ENCODE measurements around the gene DACT2.

DNA sequence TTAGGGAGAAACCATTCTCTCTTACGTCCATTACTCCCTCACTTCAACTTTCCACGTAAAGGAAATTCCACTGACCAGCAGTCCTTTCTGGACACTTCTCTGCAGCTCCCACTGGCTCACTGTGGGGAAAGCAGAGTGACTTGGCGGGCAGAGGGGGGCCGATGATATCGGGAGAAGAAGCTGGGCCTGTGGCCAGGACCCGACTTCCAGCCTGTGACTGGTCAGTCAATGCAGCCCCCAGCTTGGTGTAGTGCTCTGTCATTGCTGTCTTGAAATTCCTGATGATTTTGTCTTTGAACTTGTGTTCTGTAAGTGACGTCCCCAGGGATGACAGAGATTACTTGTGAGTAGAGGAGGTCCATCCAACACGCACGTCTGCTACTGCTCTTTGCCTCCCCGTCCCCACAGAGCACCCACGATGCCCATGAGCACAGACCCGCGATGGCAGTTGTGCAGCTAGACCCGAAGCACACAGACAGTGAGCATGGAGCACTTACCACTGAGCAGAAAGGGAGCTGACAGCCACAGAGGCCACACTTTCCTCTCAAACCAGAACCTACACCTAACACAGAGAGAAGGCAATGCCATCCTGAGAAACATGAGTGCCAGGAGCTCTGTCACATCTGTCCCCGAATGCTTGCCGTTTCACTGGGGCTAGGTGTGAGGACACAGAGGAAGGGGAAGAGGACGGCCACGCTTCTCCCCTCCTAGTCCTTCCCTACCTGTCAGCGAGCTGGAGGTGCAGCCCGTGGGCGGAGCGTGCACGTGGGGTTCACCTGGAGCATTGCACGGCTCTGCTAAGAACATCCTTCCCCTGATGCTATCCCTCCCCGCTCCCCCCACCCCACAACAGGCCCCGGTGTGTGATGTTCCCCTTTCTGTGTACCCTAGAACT lies 25.7 kb downstream of the DACT2 start:
- TF ChIP-seq, protein P1, sequence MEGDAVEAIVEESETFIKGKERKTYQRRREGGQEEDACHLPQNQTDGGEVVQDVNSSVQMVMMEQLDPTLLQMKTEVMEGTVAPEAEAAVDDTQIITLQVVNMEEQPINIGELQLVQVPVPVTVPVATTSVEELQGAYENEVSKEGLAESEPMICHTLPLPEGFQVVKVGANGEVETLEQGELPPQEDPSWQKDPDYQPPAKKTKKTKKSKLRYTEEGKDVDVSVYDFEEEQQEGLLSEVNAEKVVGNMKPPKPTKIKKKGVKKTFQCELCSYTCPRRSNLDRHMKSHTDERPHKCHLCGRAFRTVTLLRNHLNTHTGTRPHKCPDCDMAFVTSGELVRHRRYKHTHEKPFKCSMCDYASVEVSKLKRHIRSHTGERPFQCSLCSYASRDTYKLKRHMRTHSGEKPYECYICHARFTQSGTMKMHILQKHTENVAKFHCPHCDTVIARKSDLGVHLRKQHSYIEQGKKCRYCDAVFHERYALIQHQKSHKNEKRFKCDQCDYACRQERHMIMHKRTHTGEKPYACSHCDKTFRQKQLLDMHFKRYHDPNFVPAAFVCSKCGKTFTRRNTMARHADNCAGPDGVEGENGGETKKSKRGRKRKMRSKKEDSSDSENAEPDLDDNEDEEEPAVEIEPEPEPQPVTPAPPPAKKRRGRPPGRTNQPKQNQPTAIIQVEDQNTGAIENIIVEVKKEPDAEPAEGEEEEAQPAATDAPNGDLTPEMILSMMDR (conservative IDR thresholded peaks at IDR 0.05), result no peak
- TF ChIP-seq ZFX (IDR thresholded peaks at IDR 0.05), result no peak

All from C4-2B (cell line).